ENCODE results near the gene COL2A1.

The COL2A1 gene

DNA sequence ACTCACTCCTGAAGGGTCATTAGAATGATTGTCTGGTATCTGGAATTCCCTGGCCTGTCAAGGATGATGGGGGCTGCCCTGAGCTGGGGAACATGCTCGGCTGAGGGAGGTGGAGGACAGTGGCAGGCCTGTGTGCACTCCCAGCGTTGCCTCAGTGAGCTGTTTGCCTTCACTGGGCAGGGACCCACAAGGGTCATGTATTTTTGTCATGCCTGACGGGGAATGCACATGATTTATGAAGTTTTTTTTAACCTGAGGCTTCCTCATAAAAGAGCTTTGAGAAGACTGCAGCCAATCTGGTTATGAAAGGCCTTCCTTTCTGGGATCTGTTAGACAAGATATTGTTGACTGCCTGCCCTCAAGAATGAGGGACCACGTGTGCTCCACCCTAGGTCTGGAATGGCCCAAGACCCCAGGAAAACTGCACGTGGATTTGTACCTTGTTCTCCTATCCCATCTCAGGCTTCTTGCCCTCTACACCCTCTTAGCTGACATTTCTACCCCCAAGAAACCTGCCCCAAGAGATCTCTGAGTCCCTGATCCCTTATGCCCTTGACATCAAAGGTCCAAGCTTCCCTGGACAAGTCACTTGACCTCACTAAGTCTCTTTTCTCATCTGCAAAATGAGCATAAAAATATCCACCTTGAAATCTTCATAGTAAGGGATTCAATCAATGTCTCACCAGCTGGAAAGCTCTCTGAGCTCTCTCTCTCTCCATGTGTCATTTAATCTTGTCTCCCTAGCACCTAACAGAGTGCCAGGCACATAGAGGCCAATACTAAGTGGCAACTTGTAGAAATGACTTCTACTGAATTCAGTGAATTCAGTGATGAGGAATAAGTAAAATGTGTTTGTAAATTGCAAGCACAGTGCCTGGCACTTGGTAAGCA, 24.5 kb upstream of the COL2A1 start:
- Histone ChIP-seq H3K9me3 (ENCODE audit: control insufficient read depth, insufficient read depth, low read depth, low read length) (no peaks in the 10 kb centered on the region), H3K36me3 (ENCODE audit: control insufficient read depth in 2 of 2, insufficient read depth in 1 of 2, low read length in 2 of 2) (no peaks in the 10 kb centered on the region), H3K4me1 (ENCODE audit: control insufficient read depth, insufficient read depth, low read length) (peaks cover 25% of the 10 kb centered on the region), H3K4me3 (ENCODE audit: low read depth, low read length) (no peak overlapping the region), H3K27ac (ENCODE audit: extremely low read depth, low read depth, low read length) (no peak overlapping the region; the same call in 1 of the 2 replicates)
- ChIA-PET POLR2A (no interaction called here), CTCF (no interaction called here)
- TF ChIP-seq, protein P1, sequence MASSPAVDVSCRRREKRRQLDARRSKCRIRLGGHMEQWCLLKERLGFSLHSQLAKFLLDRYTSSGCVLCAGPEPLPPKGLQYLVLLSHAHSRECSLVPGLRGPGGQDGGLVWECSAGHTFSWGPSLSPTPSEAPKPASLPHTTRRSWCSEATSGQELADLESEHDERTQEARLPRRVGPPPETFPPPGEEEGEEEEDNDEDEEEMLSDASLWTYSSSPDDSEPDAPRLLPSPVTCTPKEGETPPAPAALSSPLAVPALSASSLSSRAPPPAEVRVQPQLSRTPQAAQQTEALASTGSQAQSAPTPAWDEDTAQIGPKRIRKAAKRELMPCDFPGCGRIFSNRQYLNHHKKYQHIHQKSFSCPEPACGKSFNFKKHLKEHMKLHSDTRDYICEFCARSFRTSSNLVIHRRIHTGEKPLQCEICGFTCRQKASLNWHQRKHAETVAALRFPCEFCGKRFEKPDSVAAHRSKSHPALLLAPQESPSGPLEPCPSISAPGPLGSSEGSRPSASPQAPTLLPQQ (tag by site-specific recombination; IDR thresholded peaks at IDR 0.05) = no peak
- TF ChIP-seq ZNF391 (tag by site-specific recombination; IDR thresholded peaks at IDR 0.05; ENCODE audit: borderline replicate concordance, low read depth) (no peak), ZBTB21 (tag by site-specific recombination; IDR thresholded peaks at IDR 0.05) (no peak)

DNA sequence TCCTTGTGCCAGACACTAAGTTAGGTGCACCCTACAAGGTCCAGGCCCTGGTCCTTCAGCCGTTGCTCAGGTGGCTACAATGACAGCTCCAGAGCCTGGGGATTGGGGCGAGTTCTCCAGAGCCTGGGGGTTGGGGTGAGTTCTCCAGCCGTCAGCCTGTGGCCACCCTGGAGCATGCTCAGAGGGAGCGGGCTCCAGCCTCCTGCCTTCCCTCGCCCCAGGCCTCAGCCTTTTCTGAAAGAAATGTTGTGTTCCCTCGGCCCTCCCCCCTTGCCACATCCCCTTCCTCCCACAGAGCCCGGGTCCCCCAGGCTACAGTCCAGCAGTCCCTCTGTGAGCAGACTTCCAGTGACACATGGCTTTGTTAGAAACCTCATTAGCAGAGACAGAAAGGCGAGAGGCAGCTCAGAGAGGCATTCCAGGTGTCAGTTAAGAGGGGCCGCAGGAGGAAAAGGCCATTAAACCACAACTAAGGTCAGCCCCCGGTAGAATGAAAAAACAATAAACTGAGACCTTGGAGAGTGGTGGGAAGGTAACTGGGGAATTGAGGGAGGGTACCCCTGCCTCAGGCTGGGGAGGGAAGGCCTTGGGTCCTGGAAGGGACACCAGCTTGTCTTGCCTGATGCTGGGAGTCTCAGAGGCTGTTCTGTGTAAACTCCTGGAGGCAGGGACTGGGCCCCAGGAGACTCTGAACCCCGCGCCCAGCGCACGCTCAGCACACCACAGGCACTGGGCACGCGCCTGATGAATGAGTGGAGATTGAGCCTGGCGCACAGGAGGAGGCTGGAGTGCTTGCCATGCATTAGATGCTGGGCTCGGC, 23.1 kb upstream of the COL2A1 start:
- TF ChIP-seq, protein P1 (tag by site-specific recombination; IDR thresholded peaks at IDR 0.05) = no peak
- TF ChIP-seq ZNF169 (tag by site-specific recombination; IDR thresholded peaks at IDR 0.05) (no peak), MZF1 (tag by site-specific recombination; IDR thresholded peaks at IDR 0.05; ENCODE audit: borderline replicate concordance) (no peak), ZBTB17 (tag by site-specific recombination; IDR thresholded peaks at IDR 0.05) (no peak), ZNF791 (tag by site-specific recombination; IDR thresholded peaks at IDR 0.05) (no peak), ZNF664 (tag by site-specific recombination; IDR thresholded peaks at IDR 0.05) (no peak), RBAK (tag by site-specific recombination; IDR thresholded peaks at IDR 0.05) (no peak), ZNF621 (tag by site-specific recombination; IDR thresholded peaks at IDR 0.05) (no peak)
- TF ChIP-seq, protein P2, sequence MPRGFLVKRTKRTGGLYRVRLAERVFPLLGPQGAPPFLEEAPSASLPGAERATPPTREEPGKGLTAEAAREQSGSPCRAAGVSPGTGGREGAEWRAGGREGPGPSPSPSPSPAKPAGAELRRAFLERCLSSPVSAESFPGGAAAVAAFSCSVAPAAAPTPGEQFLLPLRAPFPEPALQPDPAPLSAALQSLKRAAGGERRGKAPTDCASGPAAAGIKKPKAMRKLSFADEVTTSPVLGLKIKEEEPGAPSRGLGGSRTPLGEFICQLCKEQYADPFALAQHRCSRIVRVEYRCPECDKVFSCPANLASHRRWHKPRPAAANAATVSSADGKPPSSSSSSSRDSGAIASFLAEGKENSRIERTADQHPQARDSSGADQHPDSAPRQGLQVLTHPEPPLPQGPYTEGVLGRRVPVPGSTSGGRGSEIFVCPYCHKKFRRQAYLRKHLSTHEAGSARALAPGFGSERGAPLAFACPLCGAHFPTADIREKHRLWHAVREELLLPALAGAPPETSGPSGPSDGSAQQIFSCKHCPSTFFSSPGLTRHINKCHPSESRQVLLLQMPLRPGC (tag by site-specific recombination; IDR thresholded peaks at IDR 0.05) = no peak
- no peak overlapping the region for H3K4me3 ChIP-seq (ENCODE audit: low read depth, low read length)
- no peaks in the 10 kb centered on the region for H3K36me3 ChIP-seq (ENCODE audit: control insufficient read depth in 2 of 2, insufficient read depth in 1 of 2, low read length in 2 of 2)
- no peaks in the 10 kb centered on the region for H3K9me3 ChIP-seq (ENCODE audit: control insufficient read depth, insufficient read depth, low read depth, low read length)
- peaks cover 38% of the 10 kb centered on the region for H3K4me1 ChIP-seq (ENCODE audit: control insufficient read depth, insufficient read depth, low read length)
- ChIA-PET CTCF (interaction anchor here (0.6 to 1.1 kb wide), 3 partner anchors 13 to 82 kb away, joined by 3 read pairs; no protein-coding TSS in a partner anchor), POLR2A (no interaction called here)
- no peak overlapping the region for H3K27ac ChIP-seq (ENCODE audit: extremely low read depth, low read depth, low read length)

DNA sequence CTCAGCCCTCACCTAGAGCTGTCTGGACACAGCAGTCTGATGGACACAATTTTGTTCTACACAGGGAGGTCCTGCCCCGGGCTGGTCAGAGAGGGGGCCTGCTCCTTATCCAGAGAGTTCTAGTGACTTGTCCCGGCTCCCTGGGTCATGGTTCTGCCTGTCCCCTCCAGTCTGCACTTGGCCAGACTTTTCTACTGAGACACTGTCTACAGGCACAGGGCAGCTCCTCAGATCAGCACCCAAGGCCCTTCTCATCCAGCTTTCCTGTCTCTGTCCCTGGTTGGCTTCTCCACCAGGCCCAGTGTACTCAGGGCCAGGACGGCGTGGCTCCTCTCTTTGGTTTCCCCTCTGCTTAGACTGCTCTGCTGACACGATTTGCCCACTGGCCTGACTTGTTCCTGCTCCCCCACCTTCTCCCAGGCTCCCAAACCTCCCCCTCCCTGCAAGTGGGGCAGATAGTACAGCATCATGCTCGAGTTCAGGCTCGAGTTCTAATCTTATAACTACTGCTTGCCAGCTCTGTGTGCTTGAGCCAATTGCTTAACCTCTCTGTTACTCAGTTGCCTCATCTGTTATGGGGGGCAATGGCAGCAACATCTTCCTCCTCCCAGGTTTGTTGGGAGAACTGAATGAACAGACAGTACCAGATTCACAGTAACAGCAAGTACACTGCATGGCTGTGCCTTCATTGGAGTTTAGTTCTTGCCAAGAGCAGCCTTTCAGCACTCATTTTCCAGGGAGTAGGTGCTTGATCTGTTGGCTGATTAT, 22.0 kb upstream of the COL2A1 start:
- POLR2A ChIA-PET = no interaction called here
- Histone ChIP-seq H3K27ac (ENCODE audit: extremely low read depth, low read depth, low read length) (no peak overlapping the region), H3K9me3 (ENCODE audit: control insufficient read depth, insufficient read depth, low read depth, low read length) (no peaks in the 10 kb centered on the region), H3K4me1 (ENCODE audit: control insufficient read depth, insufficient read depth, low read length) (peaks cover 47% of the 10 kb centered on the region), H3K36me3 (ENCODE audit: control insufficient read depth in 2 of 2, insufficient read depth in 1 of 2, low read length in 2 of 2) (no peaks in the 10 kb centered on the region), H3K4me3 (ENCODE audit: low read depth, low read length) (no peak overlapping the region)
- CTCF ChIA-PET = interaction anchor here (0.5 to 0.6 kb wide), 2 partner anchors 58 to 562 kb away, joined by 3 to 4 read pairs; no protein-coding TSS in a partner anchor
- TF ChIP-seq ZNF350 (tag by site-specific recombination; IDR thresholded peaks at IDR 0.05) (no peak), ZNF670 (tag by site-specific recombination; IDR thresholded peaks at IDR 0.05; ENCODE audit: low read depth) (no peak), SP3 (tag by site-specific recombination; IDR thresholded peaks at IDR 0.05) (no peak), ZSCAN23 (tag by site-specific recombination; IDR thresholded peaks at IDR 0.05) (no peak), GLIS1 (tag by site-specific recombination; IDR thresholded peaks at IDR 0.05) (no peak), ZNF623 (tag by site-specific recombination; IDR thresholded peaks at IDR 0.05) (no peak)
- TF ChIP-seq, protein P3, sequence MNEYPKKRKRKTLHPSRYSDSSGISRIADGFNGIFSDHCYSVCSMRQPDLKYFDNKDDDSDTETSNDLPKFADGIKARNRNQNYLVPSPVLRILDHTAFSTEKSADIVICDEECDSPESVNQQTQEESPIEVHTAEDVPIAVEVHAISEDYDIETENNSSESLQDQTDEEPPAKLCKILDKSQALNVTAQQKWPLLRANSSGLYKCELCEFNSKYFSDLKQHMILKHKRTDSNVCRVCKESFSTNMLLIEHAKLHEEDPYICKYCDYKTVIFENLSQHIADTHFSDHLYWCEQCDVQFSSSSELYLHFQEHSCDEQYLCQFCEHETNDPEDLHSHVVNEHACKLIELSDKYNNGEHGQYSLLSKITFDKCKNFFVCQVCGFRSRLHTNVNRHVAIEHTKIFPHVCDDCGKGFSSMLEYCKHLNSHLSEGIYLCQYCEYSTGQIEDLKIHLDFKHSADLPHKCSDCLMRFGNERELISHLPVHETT (tag by site-specific recombination; IDR thresholded peaks at IDR 0.05) = no peak
- TF ChIP-seq, protein P4, sequence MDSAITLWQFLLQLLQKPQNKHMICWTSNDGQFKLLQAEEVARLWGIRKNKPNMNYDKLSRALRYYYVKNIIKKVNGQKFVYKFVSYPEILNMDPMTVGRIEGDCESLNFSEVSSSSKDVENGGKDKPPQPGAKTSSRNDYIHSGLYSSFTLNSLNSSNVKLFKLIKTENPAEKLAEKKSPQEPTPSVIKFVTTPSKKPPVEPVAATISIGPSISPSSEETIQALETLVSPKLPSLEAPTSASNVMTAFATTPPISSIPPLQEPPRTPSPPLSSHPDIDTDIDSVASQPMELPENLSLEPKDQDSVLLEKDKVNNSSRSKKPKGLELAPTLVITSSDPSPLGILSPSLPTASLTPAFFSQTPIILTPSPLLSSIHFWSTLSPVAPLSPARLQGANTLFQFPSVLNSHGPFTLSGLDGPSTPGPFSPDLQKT (IDR thresholded peaks at IDR 0.05; ENCODE audit: borderline replicate concordance, low read depth, low read length) = no peak

Data from HEK293 (cell line).